Retina (tissue), 1 donor: ENCODE measurements around the gene STIM1.
"Not testable (repeated sequence)": the region's sequence is repeated elsewhere in the genome, so short reads cannot be mapped to it uniquely, and the experiment has no call there.

Source experiments
- DNase-seq: peaks from one replicate; pipeline ENCODE4 v3.0.0-alpha.2; 2016

STIM1 gene

DNA sequence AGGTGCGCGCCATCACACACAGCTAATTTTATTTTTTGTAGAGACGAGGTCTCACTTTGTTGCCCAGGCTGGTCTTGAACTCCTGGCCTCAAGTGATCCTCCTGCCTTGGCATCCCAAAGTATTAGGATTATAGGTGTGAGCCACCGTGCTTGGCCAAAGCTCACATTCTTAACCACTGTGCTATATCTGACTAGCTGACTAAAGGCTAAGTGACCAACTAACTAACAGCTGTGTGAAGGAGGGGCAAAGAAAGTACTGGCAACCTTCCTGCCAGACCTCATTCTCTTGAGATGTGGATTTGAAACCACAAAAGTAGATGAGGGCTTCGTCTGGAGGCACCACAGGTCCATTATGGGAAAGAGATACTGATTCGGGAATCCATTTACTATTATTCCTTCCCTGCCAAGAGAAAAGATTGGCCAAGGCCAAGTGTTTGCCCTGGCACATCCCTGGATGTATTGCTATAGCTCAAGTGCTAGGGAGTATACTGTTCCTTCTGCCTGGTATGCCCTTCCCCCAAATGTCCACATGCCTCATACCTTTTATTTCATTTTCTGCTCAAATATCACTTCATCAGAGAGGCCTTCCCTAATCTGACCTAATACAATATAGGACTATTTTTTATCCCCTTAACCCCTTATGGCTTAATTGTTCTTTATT is 186.4 kb downstream of the STIM1 start:
- no peak for DNase-seq

DNA sequence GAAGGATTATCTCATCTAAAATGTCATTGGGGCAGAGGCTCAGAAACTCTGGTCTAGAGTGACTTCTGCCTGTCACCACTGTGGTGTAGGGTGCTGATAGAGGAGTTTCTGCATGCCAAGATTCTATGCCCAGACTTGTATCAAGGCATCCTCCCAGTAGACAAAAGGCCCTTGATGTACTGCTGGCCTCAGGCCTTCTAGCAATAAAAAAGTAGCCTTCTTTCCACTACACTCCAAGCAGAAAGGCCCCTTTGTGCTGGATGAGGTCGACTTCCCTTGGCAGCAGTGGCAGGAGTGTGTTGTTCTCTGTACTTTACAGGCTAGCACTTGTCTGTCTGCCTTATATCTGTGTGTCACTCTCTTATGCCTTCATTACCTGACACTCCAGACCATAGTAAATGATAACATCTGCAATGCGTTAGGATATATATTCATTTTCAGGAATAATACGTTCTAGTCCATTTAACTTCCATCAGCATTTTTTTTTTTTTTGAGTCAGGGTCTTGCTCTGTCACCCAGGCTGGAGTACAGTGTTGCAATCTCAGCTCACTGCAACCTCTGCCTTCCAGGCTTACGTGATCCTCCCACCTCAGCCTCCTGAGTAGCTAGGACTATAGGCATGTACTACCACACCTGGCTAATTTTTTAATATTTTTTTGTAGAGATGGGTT is 189.6 kb downstream of the STIM1 start:
- peak; percentile 4 for DNase-seq

DNA sequence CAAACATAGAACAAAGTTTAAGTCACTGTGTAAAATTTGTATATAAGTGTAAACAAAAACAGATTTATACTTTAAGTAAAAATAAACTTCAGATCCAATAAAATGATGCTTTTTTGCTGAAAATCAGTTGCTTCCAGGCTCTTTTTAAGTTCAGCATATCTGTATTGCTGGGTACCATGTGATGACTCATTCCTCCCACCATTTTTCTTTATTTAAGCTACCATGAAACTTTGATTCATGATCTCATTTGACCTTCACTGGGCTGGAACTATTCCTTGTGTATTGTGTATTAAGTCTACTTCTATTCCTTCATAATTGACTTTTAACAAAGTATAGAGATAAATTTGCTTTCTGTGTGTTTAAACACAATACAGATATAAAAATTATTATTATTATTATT is 192.9 kb downstream of the STIM1 start:
- DNase-seq = no peak

DNA sequence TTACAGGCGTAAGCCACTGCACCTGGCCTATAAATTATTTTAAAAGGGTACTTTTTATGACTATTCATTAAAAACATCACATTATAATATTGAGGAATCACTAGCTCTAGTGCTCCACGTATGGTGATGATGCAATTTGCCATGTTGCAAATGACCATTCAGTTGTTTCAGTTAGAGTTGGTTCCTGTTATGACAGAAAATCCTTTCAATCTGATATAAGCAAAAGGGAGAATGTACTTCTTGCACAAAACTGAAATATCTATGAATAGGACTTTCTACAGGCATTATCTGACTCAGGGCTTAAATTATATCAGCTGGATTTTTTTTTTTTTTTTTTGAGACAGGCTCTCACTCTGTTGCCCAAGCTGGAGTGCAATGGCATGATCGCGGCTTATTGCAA is 193.5 kb downstream of the STIM1 start:
- DNase-seq = no peak

DNA sequence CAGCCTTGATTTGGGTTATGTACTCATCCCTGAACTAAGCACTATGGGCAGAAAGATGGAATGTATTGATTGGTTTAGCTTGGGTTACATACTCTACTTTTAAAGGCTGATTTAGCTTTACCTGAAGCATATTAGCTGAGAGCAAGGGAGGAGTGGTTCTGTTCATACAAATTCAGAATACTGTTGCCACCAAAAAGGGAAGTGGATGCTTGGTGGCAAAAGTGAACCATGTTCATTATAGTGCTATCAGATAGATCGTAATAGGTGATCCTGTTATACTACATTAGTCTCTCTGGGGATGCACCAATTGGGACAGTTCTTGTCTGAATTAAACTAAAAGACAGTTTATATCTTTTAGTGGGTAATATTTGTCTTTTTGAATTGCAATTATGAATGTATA is 194.7 kb downstream of the STIM1 start:
- DNase-seq = no peak

DNA sequence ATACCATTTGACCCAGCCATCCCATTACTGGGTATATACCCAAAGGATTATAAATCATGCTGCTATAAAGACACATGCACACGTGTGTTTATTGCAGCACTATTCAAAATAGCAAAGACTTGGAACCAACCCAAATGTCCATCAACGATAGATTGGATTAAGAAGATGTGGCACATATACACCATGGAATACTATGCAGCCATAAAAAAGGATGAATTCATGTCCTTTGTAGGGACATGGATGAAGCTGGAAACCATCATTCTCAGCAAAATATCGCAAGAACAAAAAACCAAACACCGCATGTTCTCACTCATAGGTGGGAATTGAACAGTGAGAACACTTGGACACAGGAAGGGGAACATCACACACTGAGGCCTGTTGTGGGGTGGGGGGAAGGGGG is 197.7 kb downstream of the STIM1 start:
- not testable (repeated sequence) for DNase-seq

DNA sequence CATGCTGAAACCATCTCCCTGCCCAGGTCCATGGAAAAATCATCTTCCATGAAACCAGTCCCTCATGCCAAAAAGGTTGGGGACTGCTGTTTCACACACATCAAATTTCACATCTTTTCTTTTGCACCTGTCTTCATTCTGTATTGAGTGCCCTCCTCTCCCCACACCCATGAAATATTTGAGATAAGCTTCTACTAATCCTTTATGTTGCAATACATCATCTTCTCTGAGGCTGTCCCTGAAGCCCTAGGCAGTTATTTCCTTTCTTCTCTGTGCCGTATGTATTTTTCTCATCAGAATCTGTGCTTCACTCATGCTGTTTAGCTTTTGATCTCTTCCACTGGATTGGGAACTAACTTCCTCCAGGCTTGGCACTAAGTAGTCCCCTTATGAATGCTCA is 199.2 kb downstream of the STIM1 start:
- DNase-seq = no peak

DNA sequence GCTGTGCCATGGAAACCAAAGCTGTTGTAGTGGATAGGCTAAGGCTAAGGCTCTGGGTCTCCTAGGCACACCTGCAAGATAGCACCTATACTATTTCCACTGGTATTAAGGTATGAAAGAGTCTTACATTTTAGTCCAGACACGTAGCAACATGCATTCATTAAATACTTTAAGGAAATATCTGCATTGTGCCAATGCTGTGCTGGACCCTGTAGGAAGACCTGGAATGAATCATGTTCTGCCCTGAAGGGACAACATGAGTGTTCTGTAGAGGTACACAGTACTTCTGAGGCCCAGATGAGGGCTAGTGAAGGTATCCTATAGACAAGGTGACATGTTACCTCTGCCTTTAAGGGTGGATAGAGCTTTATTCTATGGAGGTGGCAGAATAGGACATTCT is 204.0 kb downstream of the STIM1 start:
- DNase-seq = no peak

DNA sequence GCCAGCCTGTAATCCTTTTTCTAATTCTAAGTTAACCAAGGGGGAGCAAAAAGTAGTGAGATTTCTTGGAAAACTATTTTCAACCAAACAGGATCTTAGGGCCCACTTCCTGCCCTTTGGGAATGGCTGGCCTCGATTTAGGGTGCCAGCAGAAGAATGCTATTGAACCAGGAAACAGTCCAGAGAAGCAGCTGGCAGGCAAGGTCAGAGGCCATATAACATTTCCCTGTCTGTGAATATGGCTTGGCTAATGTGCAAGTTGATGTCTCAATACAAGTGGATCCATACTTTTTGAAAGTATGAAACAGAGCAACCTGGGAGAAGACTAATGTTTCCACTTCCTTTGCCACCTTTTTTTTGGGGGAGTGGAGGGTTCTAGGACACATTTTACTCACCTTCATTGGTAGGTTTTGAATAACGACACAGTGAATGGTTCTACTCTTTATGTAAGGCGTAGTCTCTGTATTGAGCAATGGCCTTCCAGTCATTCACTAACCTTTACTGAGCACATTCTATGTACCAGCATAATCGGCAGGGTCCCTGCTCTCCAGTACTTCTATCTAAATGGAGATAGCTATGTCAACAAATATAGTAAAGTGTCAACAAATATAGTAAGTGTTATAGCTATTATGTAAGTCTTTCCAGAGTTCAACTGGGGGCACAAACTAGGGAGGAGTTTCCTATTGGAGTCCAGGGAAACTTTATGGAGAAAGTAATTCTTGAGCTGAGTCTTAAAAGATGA is 204.9 kb downstream of the STIM1 start:
- no peak for DNase-seq

DNA sequence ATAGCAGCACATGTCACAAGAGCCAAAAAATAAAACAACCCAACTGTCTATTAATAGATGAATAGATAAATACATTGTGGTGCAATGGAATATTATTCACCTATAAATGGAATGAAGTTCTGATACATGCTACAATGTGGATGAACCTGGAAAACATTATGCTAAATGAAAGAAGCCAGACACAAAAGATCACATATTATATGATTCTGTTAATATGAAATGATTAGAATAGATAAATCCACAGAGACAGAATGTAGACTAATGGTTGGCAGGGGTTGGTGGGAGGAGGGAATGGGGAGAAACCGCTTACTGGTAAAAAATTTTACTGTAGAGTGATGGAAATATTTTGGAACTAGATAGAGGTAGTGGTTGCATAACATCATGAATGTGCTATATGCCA is 206.2 kb downstream of the STIM1 start:
- no peak for DNase-seq

DNA sequence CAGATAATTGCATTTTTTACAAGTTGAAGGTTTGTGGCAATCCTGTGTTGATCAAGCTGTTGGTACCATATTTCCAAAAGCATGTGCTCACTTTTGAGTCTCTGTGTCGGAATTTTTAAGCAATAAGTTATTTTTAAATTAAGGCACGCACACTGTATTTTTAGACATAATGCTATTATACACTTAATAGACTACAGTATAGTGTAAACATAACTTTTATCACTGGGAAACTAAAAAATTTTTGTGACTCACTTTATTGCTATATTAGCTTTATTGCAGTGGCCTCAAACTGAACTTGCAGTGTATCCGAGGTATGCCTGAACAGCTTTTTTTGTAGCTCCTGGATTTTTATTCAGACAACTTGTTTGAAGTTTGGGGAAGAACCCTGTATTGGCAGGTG is 207.9 kb downstream of the STIM1 start:
- no peak for DNase-seq

DNA sequence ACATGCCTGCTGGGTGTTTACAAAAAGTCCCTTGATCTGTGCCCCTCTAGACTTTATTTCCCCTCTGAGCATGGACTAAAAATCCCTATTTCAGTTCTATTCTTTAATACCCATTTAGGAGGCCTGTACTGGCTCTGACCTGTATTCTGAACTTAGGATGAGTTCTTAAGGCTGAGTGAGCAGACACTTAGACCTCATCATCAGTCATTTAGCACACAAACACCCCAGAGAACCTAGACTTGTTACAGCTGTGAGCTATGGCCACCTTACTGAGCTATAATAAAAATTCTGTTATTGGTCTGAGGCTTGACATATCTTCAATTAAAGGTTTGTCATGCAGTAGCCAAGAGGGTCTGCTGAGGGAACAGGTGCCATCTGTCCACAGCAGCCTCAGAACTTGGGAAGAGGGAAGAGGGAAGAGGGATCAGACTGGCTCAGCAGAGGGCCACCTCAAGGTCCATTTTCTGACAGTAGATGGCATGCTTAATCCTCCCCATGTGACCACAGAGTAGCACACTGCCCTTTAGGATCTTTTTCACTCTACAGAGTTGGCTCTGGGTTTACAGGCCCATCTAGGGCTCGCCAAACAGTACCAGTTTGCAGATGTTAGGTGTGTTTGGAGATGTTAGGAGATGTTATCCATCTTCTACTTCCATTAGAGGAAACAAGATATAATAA is 209.0 kb downstream of the STIM1 start:
- no peak for DNase-seq

DNA sequence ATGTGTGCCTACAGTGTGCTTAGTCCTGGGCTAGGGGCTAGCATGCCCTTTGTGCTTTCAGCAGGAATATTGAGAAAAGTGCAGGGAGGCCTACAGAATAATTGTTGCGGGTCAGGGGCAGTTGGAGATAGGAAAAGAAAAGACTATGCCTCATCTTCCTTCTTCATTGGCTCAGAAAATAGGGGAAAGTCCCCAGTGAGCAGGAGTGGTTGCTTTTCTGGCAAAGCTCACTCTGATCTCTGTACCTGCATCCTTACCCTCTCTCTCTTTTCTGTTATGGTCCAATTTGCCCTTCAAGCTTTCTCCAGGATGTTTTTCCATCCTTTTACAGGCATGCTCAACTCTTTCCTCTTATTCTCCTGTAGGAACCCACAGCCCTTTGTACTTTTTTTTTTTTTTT is 209.6 kb downstream of the STIM1 start:
- no peak for DNase-seq

DNA sequence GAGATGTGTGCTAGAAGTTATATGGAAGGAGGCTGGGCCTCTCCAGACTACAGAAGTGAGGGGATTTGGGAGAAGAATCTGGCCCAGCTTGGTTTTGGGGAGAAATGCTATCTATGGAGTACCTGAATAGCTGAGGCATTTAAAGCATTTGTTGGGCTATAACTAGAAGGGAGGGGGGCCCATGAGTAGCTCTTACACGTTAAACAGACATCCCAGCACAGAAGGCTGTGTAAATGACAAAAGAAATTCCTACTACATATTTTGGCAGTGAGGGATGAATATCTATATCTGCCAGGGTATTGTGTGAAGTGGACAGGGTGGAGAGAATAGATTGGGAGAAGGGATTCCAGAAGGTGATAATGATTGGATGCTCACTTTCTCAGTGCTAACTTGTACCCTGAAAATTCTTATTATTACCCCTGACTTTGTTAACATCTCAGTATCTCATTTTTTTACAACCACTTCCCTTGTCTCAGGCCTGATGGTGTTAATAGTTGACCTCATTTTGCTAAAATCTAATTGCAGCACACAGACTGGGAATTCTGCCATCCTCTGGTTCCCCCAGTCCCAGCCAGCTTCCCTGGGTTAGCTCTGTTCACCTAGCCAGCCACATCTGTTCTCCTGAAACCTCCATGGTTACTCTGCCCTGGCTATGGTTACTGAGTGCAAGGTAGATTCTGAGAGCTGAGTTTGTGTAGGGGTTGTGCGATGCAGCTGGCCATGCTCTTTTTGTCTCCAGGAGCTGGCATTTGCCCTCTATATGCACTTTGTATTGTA is 210.3 kb downstream of the STIM1 start:
- no peak for DNase-seq

DNA sequence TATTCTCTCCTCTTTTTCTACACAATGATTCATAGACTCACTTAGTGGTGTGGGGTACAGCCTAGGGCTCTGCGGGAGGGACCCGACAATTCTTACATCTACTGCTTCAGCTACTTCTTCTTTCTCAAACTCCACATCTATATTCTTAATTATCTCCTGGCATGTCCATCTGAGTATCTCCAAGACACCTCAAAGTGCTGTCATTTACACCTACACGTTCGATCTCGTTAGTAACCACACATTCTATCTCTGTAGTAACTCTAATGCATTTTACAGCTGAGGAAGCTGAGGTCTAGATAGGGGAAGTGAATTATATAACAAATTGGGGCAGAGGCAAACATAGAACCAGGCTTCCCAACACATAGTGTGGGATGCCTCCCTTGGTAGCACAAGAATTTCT is 211.4 kb downstream of the STIM1 start:
- DNase-seq = no peak

DNA sequence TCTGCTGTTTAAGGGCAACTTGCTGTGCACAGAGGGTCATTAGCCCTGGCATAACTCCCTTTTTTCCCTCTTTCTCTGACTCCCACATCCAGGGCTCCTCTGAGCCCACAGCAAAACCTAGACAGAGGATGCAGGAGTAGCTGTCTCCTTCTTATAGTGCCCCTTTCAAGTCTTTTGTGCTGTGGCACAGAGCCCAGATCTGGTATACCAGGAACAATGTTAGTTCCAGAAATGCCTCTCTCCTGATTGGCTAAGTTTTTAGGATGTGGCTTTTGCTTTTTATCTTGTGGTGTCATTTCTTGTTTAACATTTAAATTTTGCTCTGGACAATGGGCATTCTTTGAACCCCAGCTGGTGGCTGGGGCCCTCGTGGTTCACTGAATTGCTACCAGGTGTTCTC is 213.5 kb downstream of the STIM1 start:
- DNase-seq = no peak

DNA sequence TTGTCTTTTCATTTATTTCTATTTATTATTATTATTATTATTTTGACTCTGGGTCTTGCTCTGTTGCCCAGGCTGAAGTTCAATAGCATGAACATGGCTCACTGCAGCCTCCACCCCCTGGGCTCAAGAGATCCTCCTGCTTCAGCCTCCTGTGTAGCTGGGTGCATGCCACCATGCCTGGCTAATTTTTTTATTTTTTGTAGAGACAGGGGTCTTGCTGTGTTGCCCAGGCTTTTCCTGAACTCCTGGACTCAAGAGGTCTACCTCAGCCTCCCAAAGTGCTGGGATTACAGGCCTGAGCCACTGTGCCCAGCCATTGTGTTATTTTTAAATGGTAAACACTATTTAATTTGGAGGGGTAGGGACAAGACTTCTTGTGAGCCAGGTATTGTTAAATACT is 215.9 kb downstream of the STIM1 start:
- no peak for DNase-seq

DNA sequence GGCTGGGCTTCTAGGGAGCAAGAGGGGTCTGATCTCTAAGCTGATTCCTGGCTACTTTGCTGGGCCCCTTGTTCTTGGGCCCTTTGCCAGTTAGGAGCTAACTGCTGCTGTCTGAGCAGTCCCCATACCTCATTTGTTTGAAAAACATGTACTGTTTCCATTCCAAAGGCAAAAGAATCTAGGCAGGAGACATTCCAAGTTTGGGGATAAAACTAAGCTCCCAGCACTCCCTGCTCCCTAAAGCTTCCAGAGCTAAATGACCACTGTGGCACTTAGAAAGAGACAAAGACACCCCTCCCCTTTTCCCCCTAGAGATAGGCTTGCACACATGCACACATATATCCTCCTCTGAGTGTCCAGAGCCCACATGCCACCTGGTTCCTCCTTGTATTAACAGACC is 216.4 kb downstream of the STIM1 start:
- DNase-seq = peak; percentile 27

DNA sequence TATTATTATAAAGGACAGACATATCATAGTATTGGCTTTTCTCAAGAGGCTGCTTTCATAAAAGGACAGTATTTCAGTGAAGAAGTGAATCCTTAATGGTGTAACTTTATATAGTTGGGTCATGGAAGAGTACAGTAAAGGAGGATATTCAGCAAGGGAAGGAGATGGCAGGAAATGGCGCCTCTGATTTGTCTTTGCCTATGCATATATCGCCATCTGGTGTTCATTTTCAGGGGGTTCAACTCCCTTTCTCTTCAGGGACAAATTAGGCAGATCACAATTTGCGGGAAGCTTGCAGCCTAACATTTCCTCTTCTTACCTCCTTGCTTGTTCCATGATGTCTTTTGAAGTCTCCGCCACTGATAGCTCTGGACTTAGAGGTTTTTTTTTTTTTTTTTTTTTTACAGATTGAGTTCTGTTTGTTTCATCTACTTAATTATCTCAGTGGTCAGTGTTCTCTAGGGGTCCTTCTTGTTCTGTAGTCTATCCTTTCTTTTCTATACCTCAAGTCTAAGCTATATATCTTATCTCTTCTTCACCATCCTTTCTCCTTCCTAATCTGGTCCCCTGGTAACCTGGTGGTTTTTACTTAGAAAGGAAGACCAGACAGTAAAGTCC is 217.3 kb downstream of the STIM1 start:
- peak; percentile 78 for DNase-seq

DNA sequence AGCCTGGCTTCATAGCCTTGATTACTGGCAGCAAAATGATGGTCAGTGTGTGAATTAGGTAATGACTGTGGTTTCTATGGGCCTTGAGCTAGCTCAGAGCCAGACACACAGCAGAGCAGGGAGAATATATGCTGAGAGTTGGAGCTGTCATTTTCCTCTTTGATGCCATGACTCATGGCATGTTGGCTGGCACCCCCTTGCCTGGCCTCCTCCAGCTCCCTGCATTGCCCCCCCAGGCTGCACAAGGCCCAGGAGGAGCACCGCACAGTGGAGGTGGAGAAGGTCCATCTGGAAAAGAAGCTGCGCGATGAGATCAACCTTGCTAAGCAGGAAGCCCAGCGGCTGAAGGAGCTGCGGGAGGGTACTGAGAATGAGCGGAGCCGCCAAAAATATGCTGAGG is 218.8 kb downstream of the STIM1 start:
- no peak for DNase-seq

DNA sequence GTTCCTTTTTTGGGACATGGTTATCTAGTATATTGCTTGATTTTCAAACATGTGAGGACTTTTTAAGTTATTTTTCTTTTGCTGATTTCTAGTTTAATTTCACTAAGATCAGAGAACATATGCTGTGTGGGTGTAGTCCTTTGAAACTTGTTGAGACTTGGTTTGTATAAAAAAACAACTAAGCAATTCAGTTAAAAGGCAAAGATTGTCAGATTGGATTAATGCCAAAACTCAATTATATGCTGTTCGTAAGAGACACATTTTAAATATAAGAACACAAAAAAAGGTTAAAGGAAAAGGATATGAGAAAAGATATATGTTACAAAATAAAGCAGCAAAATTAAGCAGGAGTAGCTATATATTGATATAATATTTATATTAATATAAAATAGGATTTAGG is 221.3 kb downstream of the STIM1 start:
- DNase-seq = no peak

DNA sequence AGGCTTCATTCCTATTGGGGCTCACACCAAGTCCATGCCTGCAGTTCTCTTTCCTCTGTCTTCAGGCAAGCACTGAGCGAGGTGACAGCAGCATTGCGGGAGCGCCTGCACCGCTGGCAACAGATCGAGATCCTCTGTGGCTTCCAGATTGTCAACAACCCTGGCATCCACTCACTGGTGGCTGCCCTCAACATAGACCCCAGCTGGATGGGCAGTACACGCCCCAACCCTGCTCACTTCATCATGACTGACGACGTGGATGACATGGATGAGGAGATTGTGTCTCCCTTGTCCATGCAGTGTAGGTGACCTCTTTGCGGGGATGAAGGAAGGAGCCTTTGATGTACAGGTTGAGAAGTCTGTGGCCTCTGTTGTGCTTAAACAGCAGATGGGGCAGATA is 227.7 kb downstream of the STIM1 start:
- DNase-seq = no peak
